Measurements from ENCODE around the gene SYT9. TPM values are rescaled to one million over a fixed set of nuclear protein-coding genes. Genes with fewer than 3 reads are reported as not detected.

Gene SYT9
- total RNA-seq, 4 donors from 2014 or later, result 0.24 to 2.1 (median 0.52) TPM

- no peak for TF ChIP-seq EP300 (IDR thresholded peaks at IDR 0.05)
- no peak overlapping the region for H3K27ac ChIP-seq
- peaks cover 18% of the 10 kb centered on the region for H3K4me1 ChIP-seq
- no peaks in the 10 kb centered on the region for H3K36me3 ChIP-seq
- H3K9me3 ChIP-seq, result no peaks in the 10 kb centered on the region
- H3K27me3 ChIP-seq, result peaks cover 30% of the 10 kb centered on the region
- no peak for DNase-seq (ENCODE audit: low spot score in 2 of 2)
- WGBS, result 88% methylated on average over 3 of the region's 3 CpGs
- no peak overlapping the region for H3K4me3 ChIP-seq
Measured at GRCh38 chr11:7250166-7250565, 1.5 kb upstream of the SYT9 start.

- Histone ChIP-seq H3K27ac (no peak overlapping the region), H3K27me3 (peaks cover 30% of the 10 kb centered on the region), H3K4me3 (peak overlapping the region; percentile 64), H3K4me1 (peaks cover 18% of the 10 kb centered on the region), H3K9me3 (no peaks in the 10 kb centered on the region), H3K36me3 (no peaks in the 10 kb centered on the region)
- WGBS, result 9% methylated on average over 10 of the region's 28 CpGs
- TF ChIP-seq POLR2AphosphoS5 (IDR thresholded peaks at IDR 0.05) (no peak), CTCF (IDR thresholded peaks at IDR 0.05) (no peak), POLR2A (IDR thresholded peaks at IDR 0.05) (no peak), EP300 (IDR thresholded peaks at IDR 0.05) (no peak)
- no peak for DNase-seq (ENCODE audit: low spot score in 2 of 2)
Measured at GRCh38 chr11:7251487-7251835, 243 bp upstream of the SYT9 start.

GRCh38 chr11:7252683-7253213, 1.0 kb downstream of the SYT9 start:
- WGBS, result 15% methylated on average over 23 of the region's 33 CpGs
- DNase-seq (ENCODE audit: low spot score in 2 of 2), result no peak
- Histone ChIP-seq H3K4me1 (peaks cover 18% of the 10 kb centered on the region), H3K36me3 (no peaks in the 10 kb centered on the region), H3K9me3 (no peaks in the 10 kb centered on the region), H3K27me3 (peaks cover 30% of the 10 kb centered on the region), H3K4me3 (peak overlapping the region; percentile 64), H3K27ac (no peak overlapping the region)
- no peak for TF ChIP-seq POLR2AphosphoS5 (IDR thresholded peaks at IDR 0.05)
- TF ChIP-seq CTCF (IDR thresholded peaks at IDR 0.05), result no peak
- no peak for TF ChIP-seq POLR2A (IDR thresholded peaks at IDR 0.05)
- TF ChIP-seq EP300 (IDR thresholded peaks at IDR 0.05), result no peak

GRCh38 chr11:7253800-7254199, 2.1 kb downstream of the SYT9 start:
- Histone ChIP-seq H3K27ac (no peak overlapping the region), H3K27me3 (peaks cover 30% of the 10 kb centered on the region), H3K4me3 (no peak overlapping the region), H3K36me3 (no peaks in the 10 kb centered on the region), H3K9me3 (no peaks in the 10 kb centered on the region), H3K4me1 (peaks cover 18% of the 10 kb centered on the region)
- 73% methylated on average over 6 of the region's 6 CpGs for WGBS
- TF ChIP-seq POLR2AphosphoS5 (IDR thresholded peaks at IDR 0.05) (no peak), CTCF (IDR thresholded peaks at IDR 0.05) (no peak), POLR2A (IDR thresholded peaks at IDR 0.05) (no peak), EP300 (IDR thresholded peaks at IDR 0.05) (no peak)
- DNase-seq (ENCODE audit: low spot score in 2 of 2), result no peak

- peaks cover 30% of the 10 kb centered on the region for H3K27me3 ChIP-seq
- H3K9me3 ChIP-seq, result no peaks in the 10 kb centered on the region
- 91% methylated on average over 3 of the region's 3 CpGs for WGBS
- no peak for DNase-seq (ENCODE audit: low spot score in 2 of 2)
- H3K27ac ChIP-seq, result no peak overlapping the region
- peaks cover 18% of the 10 kb centered on the region for H3K4me1 ChIP-seq
- no peaks in the 10 kb centered on the region for H3K36me3 ChIP-seq
- no peak overlapping the region for H3K4me3 ChIP-seq
- TF ChIP-seq EP300 (IDR thresholded peaks at IDR 0.05) (no peak), CTCF (IDR thresholded peaks at IDR 0.05) (no peak), POLR2AphosphoS5 (IDR thresholded peaks at IDR 0.05) (no peak), POLR2A (IDR thresholded peaks at IDR 0.05) (no peak)
Measured at GRCh38 chr11:7254731-7255291, 3.1 kb downstream of the SYT9 start.

GRCh38 chr11:7256943-7257342, 5.2 kb downstream of the SYT9 start:
- Histone ChIP-seq H3K4me1 (peaks cover 10% of the 10 kb centered on the region), H3K27me3 (peaks cover 23% of the 10 kb centered on the region)
- WGBS, result 59% methylated on average over 2 of the region's 2 CpGs

More at GRCh38 chr11:7256943-7257342, 5.2 kb downstream of the SYT9 start:
- TF ChIP-seq EP300 (IDR thresholded peaks at IDR 0.05) (no peak), POLR2A (IDR thresholded peaks at IDR 0.05) (no peak), POLR2AphosphoS5 (IDR thresholded peaks at IDR 0.05) (no peak), CTCF (IDR thresholded peaks at IDR 0.05) (no peak)
- Histone ChIP-seq H3K9me3 (no peaks in the 10 kb centered on the region), H3K4me3 (no peak overlapping the region), H3K27ac (no peak overlapping the region), H3K36me3 (no peaks in the 10 kb centered on the region)
- DNase-seq (ENCODE audit: low spot score in 2 of 2), result no peak

Measured in suprapubic skin (tissue), 4 donors.